ENCODE data around the gene FAM228B.
A peak's percentile ranks its signal among the peaks of the same experiment; 100 is the strongest.

GRCh38 chr2:24164416-24164973 lies 41.2 kb downstream of the FAM228B start:
- TF ChIP-seq, protein P1, sequence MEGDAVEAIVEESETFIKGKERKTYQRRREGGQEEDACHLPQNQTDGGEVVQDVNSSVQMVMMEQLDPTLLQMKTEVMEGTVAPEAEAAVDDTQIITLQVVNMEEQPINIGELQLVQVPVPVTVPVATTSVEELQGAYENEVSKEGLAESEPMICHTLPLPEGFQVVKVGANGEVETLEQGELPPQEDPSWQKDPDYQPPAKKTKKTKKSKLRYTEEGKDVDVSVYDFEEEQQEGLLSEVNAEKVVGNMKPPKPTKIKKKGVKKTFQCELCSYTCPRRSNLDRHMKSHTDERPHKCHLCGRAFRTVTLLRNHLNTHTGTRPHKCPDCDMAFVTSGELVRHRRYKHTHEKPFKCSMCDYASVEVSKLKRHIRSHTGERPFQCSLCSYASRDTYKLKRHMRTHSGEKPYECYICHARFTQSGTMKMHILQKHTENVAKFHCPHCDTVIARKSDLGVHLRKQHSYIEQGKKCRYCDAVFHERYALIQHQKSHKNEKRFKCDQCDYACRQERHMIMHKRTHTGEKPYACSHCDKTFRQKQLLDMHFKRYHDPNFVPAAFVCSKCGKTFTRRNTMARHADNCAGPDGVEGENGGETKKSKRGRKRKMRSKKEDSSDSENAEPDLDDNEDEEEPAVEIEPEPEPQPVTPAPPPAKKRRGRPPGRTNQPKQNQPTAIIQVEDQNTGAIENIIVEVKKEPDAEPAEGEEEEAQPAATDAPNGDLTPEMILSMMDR (conservative IDR thresholded peaks at IDR 0.05) = peak; percentile 73
- TF ChIP-seq EZH2 (IDR thresholded peaks at IDR 0.05; ENCODE audit: low read depth) = no peak

All from PC-9 (cell line).